A673 (cell line): ENCODE measurements around the gene CMTM2.

Experiments
- EZH2 ChIP-seq: fragments of 200-600 bp; sonication (generic); IDR thresholded peaks from 2 replicates; pipeline ENCODE4 v1.6.1; 2017; ENCODE audit warnings: borderline replicate concordance, low read depth, mild to moderate bottlenecking, mixed read lengths, antibody characterized with exemption, low read length; ENCODE audit not compliant: poor library complexity, severe bottlenecking
- TF ChIP-seq, protein P1 (sequence below): fragments of 300-800, 200-600 bp; sonication (generic); conservative IDR thresholded peaks from 2 replicates; pipeline ENCODE4 v1.5.1; 2017; ENCODE audit warnings: low read depth, mild to moderate bottlenecking, antibody characterized with exemption, low read length, moderate library complexity, mixed read lengths

DNA sequence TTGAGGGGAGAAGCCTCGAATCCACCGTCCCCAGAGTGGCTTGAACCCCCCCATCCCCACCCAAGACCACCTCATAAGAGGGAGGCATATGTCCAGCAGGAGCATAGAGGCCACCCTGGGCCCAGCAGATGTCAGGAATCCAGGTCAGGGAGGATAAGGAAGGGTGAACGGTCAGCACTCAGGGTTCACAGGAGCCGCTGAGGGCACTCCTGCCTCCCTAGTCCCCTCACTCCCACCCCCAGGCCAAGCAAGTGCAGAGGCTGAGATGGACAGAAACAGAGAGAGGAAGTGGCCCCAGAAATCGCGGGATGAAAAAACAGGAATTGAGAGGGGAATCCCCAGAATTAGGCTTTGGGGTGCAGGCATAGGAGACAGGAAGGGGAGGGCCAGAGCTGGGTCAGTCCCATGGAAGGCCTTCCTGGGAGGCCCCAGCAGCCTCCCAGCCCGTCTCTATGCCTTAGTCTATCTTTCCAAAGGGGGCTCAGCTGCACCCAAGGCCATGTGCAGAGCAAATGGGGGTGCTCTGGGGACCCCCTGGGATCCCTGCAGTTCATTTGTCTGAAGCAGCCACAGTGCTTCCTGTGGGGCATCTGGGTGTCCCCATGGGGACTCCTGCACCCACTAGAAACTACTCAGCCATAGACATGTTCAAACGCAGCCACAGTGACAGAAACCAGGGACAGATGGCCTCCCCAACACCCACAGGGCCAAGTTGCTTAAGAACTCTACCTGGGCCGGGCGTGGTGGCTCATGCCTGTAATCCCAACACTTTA, 26.9 kb downstream of the CMTM2 start:
- TF ChIP-seq, protein P1, sequence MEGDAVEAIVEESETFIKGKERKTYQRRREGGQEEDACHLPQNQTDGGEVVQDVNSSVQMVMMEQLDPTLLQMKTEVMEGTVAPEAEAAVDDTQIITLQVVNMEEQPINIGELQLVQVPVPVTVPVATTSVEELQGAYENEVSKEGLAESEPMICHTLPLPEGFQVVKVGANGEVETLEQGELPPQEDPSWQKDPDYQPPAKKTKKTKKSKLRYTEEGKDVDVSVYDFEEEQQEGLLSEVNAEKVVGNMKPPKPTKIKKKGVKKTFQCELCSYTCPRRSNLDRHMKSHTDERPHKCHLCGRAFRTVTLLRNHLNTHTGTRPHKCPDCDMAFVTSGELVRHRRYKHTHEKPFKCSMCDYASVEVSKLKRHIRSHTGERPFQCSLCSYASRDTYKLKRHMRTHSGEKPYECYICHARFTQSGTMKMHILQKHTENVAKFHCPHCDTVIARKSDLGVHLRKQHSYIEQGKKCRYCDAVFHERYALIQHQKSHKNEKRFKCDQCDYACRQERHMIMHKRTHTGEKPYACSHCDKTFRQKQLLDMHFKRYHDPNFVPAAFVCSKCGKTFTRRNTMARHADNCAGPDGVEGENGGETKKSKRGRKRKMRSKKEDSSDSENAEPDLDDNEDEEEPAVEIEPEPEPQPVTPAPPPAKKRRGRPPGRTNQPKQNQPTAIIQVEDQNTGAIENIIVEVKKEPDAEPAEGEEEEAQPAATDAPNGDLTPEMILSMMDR = no peak
- TF ChIP-seq EZH2 = no peak
